Epithelial cell of proximal tubule (primary cell): ENCODE results near the gene PDLIM7. TPM values are rescaled to one million over a fixed set of nuclear protein-coding genes. Genes with fewer than 3 reads are reported as not detected.

ENCODE experiments used
- DNase-seq: peaks from one replicate; pipeline ENCODE4 v3.0.0-alpha.2; 2011; ENCODE audit warnings: low read depth
- H3K4me3 ChIP-seq: 2 replicates; pipeline ENCODE4 v1.5.1; 2011; ENCODE audit warnings: low read depth, mild to moderate bottlenecking, low read length
- CTCF ChIP-seq: conservative IDR thresholded peaks from 2 replicates; pipeline ENCODE4 v1.5.1; 2012; ENCODE audit warnings: low read depth, mild to moderate bottlenecking, low read length
- total RNA-seq: library from RNA; depleted of rRNA; stranded (reverse); fragments of >200 nt; gene quantifications from 2 replicates; pipeline ENCODE4 v1.2.3, GENCODE V29; 2015

PDLIM7 gene
- total RNA-seq, 1 donor from 2014 or later = 286 TPM

DNA sequence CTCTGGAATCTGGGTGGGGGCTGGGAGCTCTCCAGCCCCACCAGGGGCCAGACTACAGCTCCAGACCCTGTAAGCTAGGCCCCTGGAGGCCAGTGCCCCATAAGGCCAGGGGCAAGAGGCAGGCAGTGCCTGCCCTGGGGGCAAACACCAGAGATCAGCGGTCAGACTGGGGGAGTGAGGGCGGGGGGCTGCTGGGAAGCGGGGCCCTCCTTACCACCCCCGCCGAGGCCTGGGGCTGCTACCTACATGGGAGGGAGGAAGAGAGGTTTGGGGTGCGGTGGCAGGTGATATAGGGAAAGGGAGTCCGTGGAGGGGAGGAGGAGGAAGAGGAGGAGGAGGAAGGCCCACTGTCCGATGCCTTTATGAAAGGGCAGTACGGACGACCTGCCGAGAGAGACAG is 38.0 kb downstream of the PDLIM7 start:
- TF ChIP-seq CTCF = no peak
- DNase-seq = no peak
- H3K4me3 ChIP-seq = no peak overlapping the region

GRCh38 chr5:177458912-177459350 is 38.5 kb downstream of the PDLIM7 start:
- H3K4me3 ChIP-seq = no peak overlapping the region
- TF ChIP-seq CTCF = no peak
- no peak for DNase-seq

DNA sequence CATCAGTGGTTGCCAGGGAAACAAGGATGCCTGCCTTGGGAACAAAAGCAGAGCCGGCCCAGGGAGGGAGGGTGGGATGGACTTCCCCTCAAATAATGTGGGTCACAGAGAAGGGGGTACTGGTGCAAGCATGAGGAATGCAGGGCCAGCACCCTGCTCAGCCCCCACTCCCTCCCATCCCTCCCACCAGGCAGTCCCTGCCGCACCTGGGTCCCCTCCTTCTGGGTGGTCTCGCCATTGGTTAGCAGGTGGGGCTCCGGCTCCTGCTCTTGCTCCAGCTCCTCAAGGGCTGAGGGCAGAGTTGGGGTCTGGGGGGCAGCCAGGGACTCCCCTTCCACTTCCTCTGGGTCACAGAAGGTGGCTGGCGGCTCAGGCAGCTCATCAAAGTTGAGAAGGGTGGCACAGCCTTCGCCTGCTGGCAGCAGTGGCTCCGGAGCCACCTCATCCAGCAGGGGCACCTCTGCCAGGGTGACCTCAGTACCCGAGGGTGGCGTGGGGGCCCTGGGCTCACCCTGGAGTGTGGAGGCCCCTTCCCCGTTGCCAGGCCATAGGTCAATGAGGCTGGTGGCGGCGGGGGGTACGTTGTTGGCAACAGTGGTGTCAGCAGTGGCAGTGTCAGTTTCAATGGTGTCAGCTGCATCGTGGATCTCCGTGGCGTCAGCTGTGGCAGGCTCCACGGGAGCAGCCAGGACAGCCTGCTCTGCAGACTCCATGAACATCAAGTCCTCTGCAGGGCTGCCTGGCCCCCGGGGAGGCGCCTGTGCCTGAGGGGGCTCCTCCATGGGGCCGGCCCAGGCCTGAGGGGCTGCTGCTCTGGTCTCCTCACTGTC is 39.3 kb downstream of the PDLIM7 start:
- DNase-seq = no peak
- no peak for TF ChIP-seq CTCF
- no peak overlapping the region for H3K4me3 ChIP-seq

GRCh38 chr5:177456976-177457851 is 40.2 kb downstream of the PDLIM7 start:
- peak; percentile 59 for TF ChIP-seq CTCF
- peak; percentile 75 for DNase-seq
- no peak overlapping the region for H3K4me3 ChIP-seq

DNA sequence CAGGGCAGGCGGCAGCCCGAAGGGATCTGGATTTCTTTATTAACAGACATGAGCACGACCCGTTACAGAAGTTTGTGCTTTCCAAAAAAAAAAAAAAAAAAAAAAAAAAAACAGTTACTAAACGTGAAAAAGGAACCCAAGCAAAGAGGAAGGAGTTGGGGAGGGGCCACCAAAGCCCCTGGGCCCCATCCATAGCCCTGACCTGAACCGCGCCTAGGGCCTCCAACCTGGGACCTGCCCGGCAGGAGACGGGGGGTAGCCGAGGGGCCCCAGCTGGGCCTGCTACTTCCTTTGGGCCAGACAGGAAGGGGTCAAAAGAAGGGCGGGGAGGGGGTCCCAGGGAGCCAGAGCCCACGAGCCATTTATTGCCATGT is 40.8 kb downstream of the PDLIM7 start:
- H3K4me3 ChIP-seq = no peak overlapping the region
- DNase-seq = no peak
- TF ChIP-seq CTCF = no peak

DNA sequence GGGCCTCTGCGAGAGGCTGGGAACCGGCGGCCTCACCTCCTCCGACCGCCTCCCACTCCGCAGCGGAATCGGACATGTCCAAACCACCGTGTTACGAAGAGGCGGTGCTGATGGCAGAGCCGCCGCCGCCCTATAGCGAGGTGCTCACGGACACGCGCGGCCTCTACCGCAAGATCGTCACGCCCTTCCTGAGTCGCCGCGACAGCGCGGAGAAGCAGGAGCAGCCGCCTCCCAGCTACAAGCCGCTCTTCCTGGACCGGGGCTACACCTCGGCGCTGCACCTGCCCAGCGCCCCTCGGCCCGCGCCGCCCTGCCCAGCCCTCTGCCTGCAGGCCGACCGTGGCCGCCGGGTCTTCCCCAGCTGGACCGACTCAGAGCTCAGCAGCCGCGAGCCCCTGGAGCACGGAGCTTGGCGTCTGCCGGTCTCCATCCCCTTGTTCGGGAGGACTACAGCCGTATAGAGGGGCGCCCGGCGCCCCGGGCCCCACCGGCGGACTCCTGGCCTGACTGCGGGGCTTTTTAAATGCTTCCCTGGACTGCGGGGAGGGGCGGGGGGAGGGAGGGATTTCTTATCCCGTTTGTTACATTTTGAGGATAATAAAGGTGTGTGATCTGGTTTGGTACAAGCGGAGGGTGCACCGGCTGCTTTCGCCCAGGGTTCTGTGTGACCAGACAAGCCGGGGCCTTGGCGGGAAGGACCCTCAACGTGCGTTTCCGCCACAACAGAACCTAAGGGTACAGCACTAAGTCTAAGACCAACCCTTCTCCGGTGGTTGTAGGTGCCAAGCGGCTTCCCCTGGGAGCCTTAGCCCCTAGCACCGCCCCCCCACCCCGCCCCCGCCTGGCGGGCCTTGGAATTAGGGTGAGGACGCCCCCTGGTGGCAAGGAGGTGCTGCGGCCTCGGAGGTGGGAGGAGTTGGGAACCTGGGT is 41.5 kb downstream of the PDLIM7 start:
- H3K4me3 ChIP-seq = peak overlapping the region; percentile 69
- TF ChIP-seq CTCF = peak; percentile 90
- DNase-seq = peak; percentile 38
